Measurements from ENCODE around the gene ZNF860.

ZNF860 gene

GRCh38 chr3:31981206-31982181 is at the start of gene ZNF860, which contains the start of gene OSBPL10:
Gene ZNF860 (plus strand): TSS chr3:31981750. CDS start chr3:31989080, 7,330 bp downstream.
Gene OSBPL10 (minus strand): TSS chr3:31981262. CDS start chr3:31981179, 83 bp downstream.
- TF ChIP-seq, protein P1, sequence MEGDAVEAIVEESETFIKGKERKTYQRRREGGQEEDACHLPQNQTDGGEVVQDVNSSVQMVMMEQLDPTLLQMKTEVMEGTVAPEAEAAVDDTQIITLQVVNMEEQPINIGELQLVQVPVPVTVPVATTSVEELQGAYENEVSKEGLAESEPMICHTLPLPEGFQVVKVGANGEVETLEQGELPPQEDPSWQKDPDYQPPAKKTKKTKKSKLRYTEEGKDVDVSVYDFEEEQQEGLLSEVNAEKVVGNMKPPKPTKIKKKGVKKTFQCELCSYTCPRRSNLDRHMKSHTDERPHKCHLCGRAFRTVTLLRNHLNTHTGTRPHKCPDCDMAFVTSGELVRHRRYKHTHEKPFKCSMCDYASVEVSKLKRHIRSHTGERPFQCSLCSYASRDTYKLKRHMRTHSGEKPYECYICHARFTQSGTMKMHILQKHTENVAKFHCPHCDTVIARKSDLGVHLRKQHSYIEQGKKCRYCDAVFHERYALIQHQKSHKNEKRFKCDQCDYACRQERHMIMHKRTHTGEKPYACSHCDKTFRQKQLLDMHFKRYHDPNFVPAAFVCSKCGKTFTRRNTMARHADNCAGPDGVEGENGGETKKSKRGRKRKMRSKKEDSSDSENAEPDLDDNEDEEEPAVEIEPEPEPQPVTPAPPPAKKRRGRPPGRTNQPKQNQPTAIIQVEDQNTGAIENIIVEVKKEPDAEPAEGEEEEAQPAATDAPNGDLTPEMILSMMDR (IDR thresholded peaks at IDR 0.05; ENCODE audit: low read depth, low read length) = no peak
- DNase-seq (ENCODE audit: extremely low read depth, low read depth) = peak; percentile 86

DNA sequence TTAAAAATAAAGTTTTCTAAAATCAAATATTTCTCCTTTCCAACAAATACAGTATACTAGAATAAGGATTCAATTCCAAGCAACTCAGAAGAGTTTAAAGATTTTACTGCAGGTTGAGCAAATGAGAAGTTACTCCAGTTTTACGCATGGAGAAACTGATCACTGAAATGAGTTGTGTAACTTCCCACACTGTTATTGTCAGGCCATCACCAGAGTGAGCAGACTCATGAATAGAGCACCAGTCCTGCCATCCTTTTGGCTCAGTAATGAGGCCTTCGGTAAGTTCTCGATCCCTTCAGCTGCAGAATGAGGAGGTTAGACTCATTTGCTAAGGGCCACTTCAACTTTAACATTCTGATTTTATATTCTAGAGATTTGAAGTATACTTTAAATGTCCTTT is 48.6 kb upstream of the ZNF860 start:
- DNase-seq (ENCODE audit: extremely low read depth, low read depth) = no peak
- TF ChIP-seq, protein P1 (IDR thresholded peaks at IDR 0.05; ENCODE audit: low read depth, low read length) = no peak

DNA sequence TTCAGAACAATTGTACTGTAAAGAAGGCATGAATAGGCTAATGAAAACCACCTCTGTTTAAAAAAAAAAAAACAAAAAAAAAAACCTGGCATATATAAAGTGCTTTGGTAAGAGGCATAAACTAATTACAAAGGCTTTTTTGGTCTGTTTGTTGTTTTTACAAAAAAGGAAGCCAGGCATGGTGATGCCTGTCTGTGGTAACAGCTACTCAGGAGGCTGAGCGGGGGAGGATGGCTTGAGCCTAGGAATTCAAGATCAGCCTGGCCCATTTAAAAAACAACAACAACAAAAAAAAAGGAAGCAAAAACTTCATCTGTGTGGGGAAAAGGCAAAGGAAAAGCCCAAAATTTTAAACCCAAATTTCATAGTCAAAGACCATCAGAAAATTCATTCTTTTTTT is 47.5 kb upstream of the ZNF860 start:
- TF ChIP-seq, protein P1 (IDR thresholded peaks at IDR 0.05; ENCODE audit: low read depth, low read length) = no peak
- DNase-seq (ENCODE audit: extremely low read depth, low read depth) = peak; percentile 42

- DNase-seq (ENCODE audit: extremely low read depth, low read depth) = no peak
- TF ChIP-seq, protein P1 (IDR thresholded peaks at IDR 0.05; ENCODE audit: low read depth, low read length) = no peak
Measured at GRCh38 chr3:31934866-31935265, 46.7 kb upstream of the ZNF860 start.

GRCh38 chr3:31936420-31937060 is 45.0 kb upstream of the ZNF860 start:
- TF ChIP-seq, protein P1 (IDR thresholded peaks at IDR 0.05; ENCODE audit: low read depth, low read length) = no peak
- DNase-seq (ENCODE audit: extremely low read depth, low read depth) = no peak

DNA sequence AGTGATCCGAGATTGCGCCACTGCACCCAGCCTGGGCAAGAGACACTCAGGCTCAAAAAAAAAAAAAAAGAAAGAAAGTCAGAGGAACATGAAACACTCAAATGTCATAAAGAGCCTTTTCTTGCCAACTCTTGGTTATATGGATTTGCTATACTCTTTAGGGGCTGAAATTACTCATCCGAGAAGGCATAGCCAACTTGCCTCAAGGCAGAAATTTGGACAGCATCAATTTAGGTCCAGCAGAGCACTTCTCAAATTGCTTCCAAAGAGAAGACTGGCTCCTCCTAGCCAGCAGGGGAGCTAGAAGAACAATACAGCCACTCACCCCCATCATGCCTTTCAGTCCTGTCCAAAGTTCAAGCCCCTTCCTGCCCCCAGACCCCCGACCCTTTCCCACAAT is 44.3 kb upstream of the ZNF860 start:
- TF ChIP-seq, protein P1 (IDR thresholded peaks at IDR 0.05; ENCODE audit: low read depth, low read length) = no peak
- no peak for DNase-seq (ENCODE audit: extremely low read depth, low read depth)

- no peak for DNase-seq (ENCODE audit: extremely low read depth, low read depth)
- TF ChIP-seq, protein P1 (IDR thresholded peaks at IDR 0.05; ENCODE audit: low read depth, low read length) = no peak
Measured at GRCh38 chr3:31942446-31942845, 39.1 kb upstream of the ZNF860 start.
